ENCODE results near the gene MUC16. TPM values are rescaled to one million over a fixed set of nuclear protein-coding genes. Genes with fewer than 3 reads are reported as not detected.
"Not testable (repeated sequence)": the region's sequence is repeated elsewhere in the genome, so short reads cannot be mapped to it uniquely, and the experiment has no call there.

Gene MUC16
- total RNA-seq: 100 to 1,000 TPM in 2 of 4 donors, 10 to 100 TPM in 1, under 1 TPM in 1; 0.63 to 129 (median 86.7) TPM

DNA sequence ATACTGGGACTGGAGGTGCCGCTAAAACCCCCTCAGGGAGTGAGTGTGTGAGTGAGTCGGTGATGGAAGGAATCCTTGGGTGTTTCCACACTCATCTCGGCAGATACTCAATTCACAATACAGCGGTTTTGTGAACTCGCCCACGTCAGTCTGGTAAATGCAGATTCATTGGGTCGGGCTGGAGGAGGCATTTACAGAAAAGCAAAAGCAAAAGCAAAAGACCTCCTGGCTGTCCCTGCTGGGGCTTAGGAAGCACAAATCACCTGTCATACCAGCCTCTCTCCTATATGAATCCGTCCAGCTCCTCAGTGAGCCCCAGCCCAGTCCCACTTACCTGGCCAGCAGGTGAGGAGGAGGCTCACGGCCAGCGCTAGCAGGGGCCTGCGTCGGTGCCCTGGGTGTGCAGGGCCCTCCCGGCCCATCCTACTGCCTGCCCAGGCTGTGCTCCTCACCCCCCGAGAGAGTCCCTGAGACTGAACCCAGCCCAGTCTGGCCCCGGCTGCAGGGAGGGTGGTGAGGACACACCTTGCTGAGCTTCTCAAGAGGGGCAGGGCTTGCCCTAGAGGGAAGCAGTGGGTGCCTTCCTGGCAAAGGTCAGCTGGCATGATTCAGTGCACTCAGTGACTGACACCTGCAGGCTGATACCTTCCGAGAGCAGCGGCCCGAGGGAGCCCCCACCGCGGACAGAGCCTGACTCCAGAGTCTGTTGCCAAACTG is at the start of gene MUC16:
Gene MUC16 (minus strand): TSS at position 475 of the 717 bp plus-strand sequence.
- DNase-seq (ENCODE audit: low spot score): no peak
- ATAC-seq (ENCODE audit: low FRiP score): peak; percentile 89
- TF ChIP-seq, protein P1, sequence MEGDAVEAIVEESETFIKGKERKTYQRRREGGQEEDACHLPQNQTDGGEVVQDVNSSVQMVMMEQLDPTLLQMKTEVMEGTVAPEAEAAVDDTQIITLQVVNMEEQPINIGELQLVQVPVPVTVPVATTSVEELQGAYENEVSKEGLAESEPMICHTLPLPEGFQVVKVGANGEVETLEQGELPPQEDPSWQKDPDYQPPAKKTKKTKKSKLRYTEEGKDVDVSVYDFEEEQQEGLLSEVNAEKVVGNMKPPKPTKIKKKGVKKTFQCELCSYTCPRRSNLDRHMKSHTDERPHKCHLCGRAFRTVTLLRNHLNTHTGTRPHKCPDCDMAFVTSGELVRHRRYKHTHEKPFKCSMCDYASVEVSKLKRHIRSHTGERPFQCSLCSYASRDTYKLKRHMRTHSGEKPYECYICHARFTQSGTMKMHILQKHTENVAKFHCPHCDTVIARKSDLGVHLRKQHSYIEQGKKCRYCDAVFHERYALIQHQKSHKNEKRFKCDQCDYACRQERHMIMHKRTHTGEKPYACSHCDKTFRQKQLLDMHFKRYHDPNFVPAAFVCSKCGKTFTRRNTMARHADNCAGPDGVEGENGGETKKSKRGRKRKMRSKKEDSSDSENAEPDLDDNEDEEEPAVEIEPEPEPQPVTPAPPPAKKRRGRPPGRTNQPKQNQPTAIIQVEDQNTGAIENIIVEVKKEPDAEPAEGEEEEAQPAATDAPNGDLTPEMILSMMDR (IDR thresholded peaks at IDR 0.05): no peak

DNA sequence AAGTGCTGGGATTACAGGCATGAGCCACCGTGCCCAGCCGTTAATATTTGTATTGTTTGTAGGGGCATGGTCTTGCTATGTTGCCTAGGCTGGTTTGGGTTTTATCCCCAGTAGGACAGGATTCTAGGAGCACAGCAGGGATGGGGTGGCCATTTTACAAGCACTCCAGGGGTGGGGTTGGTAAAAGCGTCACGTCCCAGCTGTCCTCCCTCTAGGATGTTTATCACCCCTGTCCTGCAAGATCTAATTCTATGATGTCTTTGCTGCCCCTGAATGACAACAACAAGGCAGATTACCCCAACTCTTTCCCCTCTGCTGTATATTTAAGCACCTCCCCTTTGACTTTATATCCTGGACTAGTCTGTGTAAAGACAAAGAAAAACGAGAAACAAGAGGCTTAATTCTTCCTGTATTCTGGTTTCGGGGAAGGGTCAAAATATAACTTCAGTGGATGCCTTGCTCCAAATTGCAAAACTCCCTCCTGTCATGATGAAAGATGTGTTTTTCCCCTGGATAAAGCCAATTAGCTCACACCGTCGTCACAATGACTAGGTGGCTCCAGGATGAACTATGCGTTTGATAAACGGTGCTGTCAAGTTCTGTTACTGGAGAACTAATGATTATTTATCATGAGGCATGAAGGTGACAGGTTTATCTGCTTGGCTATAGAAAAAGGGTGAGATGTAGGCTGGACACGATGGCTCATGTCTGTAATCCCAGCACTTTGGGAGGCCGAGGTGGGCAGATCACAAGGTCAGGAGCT is 48.9 kb upstream of the MUC16 start:
- DNase-seq (ENCODE audit: low spot score): no peak
- TF ChIP-seq, protein P1 (IDR thresholded peaks at IDR 0.05): no peak

GRCh38 chr19:9057505-9058258 is 47.5 kb upstream of the MUC16 start:
- no peak for ATAC-seq (ENCODE audit: low FRiP score)
- TF ChIP-seq, protein P1 (IDR thresholded peaks at IDR 0.05): no peak
- DNase-seq (ENCODE audit: low spot score): no peak

More for the DNA sequence above, 48.9 kb upstream of the MUC16 start:
- peak; percentile 81 for ATAC-seq (ENCODE audit: low FRiP score)

DNA sequence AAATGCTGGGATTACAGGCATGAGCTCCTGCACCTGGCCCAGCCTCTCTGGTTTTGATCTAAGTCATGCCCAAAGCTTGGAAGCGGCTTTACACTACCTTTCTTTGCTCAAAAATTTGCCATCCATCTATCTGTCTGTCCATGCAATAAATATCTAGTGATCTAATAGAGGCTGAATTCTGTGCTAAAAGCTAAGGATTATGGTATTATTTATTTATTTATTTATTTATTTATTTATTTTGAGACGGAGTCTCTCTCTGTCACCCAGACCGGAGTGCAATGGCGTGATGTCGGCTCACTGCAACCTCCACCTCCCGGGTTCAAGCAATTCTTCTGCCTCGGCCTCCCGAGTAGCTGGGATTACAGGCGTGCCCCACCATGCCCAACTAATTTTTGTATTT is 45.9 kb upstream of the MUC16 start:
- not testable (repeated sequence) for ATAC-seq (ENCODE audit: low FRiP score); DNase-seq (ENCODE audit: low spot score)

DNA sequence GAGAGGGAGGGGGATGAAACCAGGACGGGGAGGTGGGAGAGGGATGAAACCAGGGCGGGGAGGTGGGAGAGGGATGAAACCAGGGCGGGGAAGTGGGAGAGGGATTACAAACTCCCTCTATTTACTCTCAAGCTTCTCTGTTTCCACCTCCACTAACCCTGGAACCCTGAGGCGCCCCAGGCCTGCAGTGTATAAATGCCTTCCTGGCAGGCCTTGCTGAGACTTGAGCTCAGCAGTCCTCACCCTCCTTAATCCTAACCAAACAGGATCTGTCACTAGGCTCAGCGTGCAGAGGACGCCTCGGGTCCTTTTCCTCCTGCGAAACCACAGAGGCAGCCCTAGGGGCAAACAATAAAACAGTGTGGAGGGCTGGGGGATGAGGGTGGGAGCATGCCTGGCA is 44.6 kb upstream of the MUC16 start:
- ATAC-seq (ENCODE audit: low FRiP score): no peak
- TF ChIP-seq, protein P1 (IDR thresholded peaks at IDR 0.05): no peak
- no peak for DNase-seq (ENCODE audit: low spot score)

GRCh38 chr19:9054207-9054606 is 44.0 kb upstream of the MUC16 start:
- DNase-seq (ENCODE audit: low spot score) (no peak), ATAC-seq (ENCODE audit: low FRiP score) (no peak)
- TF ChIP-seq, protein P1 (IDR thresholded peaks at IDR 0.05): no peak

DNA sequence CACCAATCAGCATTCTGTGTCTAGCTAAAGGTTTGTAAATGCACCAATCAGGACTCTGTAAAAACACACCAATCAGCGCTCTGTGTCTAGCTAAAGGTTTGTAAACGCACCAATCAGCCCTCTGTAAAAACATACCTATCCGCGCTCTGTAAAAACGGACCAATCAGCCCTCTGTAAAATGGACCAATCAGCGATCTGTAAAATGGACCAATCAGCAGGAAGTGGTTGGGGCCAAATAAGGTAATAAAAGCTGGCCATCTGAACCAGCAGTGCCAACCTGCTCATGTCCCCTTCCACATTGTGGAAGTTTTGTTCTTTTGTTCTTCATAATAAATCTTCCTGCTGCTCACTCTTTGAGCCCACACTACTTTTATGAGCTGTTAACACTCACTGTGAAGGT is 43.5 kb upstream of the MUC16 start:
- ATAC-seq (ENCODE audit: low FRiP score); DNase-seq (ENCODE audit: low spot score): not testable (repeated sequence)

Data from omental fat pad (tissue), 4 donors.